Measurements from ENCODE around the gene NCKAP5.

NCKAP5 gene

DNA sequence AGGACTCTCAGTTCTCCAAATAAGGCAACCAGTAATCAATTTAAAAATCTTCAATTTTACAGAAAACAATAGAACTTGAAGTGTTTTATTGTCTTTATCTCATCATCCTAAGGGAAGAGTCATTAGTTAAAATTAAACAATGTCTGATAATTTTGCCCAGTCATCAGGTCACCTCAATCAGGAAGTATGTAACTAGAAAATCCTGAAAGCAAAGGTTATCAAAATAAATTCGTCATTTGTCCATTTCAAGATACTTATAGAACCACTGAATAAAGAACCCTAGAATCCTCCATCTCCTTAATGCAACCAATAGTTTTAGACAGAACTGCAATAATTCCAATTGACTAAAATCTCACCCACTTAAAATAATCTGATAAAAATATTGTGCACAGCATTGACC lies 115.2 kb downstream of the NCKAP5 start:
- no peak for DNase-seq

DNA sequence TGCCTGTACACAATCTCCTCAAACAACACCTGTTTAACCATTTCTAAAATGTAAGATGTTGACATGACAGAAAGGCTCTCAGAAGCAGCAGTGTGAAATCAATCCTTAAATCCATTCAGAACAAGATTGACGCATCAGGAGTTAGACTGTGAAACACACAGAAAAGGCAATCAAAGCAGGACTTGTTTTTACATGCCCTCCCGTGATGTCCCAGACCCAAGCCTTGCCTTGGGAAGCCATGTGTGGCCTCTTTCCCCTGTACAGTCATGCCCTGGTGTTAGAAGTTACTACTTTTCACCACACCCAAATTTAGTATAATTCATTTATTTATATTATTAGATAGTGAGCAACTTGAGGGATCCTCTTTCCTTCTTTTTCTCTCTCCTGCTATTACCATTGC lies 115.7 kb downstream of the NCKAP5 start:
- DNase-seq = no peak

DNA sequence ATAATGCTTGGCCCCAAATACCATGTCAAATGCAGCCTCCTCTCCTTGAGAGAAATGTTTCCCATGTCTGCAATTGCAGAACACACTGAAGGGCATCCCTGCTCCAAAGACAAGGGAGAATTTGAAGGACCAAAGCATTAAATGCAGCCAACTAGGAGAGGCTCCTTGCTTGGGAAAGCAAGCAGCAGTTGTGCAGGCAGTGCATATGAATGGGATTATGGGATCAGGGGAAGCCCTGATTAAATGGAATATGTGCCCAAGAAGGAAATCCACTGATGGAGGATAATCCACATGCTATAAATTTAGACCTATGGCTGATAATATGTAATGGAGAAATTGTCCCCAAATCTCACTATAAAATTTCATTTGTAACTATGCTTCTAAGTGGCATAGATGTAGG lies 116.1 kb downstream of the NCKAP5 start:
- DNase-seq = no peak

DNA sequence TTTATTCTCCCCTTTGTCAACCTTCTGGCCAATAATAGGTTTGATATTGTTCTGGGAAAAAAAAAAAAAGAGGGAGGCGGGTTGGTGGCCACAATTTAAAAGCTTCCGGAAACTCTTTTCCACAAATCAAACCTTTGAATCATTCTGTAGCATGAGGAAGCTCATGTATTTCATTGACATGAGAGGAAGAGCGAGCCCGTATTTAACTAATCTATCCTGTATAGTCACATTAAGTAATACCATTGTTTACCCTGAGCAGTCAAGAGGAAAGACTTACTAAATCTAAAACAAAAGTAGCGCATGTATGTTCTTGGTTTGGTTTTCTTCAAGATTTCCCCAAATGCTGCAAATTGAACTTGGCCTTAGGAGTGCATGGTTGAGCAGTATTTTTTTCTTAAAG lies 120.1 kb downstream of the NCKAP5 start:
- DNase-seq = no peak

DNA sequence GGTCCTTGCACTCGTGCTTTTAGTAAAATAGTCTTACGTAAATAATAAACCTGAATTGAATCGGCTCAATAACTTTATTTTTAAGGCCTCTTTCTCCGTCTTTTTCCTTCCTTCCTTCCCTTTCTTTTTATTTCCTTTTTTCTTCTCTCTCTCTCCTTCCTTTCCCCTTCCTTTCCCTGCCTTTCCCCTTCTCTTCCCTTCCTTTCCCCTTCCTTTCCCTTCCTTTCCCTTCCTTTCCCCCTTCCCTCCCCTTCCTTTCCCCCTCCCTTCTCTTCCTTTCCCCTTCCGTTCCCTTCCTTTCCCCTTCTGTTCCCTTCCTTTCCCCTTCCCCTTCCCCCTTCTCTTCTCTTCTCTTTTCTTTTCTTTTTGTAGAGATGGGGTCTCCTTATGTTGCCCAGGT lies 121.0 kb downstream of the NCKAP5 start:
- no peak for DNase-seq

DNA sequence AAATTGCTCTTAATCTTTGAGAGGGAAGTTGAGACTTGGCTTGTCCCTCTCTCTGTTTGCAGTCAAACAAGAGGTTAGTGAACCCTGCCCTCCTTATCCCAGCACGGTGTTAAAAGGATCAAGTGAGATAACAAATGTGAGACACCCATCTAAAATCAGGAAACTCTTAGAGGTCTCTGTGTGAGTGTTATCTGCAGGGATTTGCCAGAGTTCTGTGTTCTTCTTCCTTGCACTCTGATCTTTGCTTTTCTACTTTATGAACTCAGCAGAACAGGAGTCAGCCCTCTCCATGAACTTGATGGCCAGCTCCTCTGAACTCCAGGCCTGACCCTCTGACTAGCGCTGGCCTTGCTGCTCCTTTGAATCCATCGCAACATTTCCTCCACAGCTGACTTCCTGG lies 123.8 kb downstream of the NCKAP5 start:
- DNase-seq = no peak

DNA sequence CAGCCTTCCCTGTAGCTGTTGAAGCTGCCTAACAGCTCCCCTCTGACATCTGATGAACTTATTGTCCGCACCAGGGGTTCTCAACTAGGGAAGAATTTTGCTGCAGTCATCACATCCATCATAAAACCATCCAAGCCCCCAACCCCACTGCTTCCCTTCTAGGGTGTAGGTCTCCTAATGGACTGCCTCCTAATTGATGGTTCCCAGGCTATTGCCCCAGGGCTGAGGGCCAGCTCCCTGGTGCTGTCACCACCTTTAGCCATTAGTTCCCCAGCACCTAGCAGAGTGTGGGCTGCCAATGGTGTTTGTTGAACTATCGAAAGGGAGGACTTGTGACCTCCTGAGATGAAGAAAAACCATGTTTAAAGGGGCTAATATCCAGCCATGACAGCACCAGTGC lies 125.9 kb downstream of the NCKAP5 start:
- no peak for DNase-seq

DNA sequence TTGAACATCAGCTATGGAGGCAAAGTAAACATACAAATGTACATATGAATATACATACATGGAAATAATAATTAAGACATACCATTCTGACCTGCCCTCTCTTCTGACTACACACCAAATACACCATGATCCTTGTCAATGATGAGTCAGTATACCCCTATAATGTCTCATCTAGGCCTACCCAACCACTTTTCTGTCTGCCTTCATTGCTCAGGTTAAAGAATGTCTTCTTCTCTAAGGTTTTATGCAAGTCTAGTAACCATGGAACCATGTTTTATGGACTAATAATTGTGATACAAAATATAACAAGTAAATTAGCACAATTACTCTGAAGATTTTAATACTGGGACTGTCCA lies 128.7 kb downstream of the NCKAP5 start:
- no peak for DNase-seq

DNA sequence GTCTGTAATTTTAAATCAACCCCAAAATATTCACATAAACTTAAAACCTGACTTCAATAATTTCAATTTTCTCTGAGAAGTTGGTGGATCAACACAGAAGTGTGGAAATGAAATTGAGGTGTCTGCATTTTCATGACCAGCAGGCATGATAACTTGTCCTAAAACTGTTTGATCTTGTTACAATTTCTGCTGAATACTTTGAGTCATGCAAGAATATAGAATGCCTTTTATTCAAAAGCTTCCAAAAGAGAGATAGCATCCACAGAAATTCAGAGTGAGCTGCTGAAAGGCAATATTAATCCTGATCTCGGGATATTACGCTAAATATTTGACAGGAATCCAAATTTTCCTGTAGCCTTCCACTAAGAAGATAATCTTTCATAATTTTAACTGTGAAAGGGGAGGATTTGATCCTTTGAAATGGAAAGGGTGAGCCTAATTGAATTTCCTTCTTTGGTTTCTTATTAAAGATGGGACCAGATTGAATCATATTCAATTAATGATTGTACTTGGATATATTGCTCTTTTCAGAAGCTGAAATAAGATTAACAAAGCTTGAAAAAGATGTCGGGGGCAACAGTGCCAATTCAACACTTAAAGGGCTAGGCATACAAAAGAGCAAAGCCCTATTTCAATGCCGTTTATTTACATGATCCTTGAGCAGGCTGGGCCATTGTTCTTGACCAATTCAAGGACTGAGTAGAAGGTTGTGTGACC lies 129.3 kb downstream of the NCKAP5 start:
- no peak for DNase-seq

DNA sequence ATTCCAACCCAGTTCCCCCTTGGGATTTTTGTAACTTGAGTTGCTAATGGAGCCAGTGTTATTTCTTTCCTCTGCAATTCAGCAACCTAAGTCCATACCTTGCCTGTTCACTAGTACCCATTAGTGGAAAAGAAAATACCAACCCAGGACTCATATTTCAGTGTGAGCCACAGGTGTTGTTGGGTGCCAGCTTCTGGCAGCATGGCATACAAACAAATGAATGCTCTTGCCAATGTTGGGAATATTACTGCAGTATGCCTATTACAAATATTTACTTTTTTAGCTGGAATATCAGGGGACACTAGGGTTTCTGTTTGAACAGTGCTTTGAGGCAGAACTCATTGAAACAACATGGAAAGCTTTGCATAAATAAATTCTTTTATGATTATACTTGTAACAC lies 130.2 kb downstream of the NCKAP5 start:
- no peak for DNase-seq

DNA sequence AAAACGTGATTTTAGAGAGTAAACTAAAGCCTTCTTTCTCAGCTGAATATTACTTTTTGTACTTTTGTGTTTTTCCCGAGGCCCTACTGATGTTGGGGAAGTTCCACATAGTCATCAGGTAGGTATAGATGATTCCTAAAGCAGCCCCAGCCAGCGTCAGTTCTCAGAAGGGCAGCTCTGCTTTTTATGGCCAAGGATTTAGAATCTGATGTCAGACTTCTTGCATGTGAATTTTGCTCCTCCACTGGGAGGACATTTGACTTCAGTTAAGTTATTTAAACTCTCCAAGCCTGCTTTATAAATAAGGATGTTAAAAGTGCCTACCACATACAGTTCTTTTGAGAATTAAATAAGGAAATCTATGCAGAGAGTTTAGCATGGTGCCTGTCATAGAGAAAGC lies 130.8 kb downstream of the NCKAP5 start:
- DNase-seq = no peak

DNA sequence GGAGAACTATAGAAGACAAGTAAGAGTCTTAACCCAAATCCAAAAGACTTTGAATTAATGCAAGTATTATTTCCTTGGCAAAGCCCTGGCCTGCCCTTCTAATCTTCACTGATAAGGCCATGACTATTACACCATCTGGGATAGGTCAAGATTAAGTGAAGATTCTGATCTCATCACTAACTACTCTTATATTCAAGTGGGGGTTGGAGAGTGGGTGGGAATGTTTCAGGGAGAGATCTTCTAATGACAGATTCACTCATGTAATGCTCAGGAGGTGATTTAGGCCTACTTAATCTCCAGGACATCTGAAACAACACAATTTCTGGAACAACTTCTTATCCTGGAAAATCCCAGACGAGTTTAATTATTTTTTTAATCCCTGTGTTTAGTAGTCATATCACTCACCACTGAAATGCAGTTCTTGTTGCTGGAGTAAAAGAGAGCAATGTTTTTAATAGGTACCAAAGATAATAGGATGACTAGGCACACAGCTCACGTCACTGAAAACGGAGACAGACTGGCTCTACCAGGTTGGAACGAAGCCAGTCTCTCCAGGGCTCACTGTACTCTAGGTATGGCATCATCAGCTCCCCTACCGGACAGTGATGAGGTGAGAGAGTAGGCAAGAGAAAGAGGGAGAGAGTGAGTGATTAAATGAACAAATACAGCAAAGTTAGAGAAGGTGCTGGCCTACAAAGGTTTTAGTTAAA lies 133.1 kb downstream of the NCKAP5 start:
- no peak for DNase-seq

DNA sequence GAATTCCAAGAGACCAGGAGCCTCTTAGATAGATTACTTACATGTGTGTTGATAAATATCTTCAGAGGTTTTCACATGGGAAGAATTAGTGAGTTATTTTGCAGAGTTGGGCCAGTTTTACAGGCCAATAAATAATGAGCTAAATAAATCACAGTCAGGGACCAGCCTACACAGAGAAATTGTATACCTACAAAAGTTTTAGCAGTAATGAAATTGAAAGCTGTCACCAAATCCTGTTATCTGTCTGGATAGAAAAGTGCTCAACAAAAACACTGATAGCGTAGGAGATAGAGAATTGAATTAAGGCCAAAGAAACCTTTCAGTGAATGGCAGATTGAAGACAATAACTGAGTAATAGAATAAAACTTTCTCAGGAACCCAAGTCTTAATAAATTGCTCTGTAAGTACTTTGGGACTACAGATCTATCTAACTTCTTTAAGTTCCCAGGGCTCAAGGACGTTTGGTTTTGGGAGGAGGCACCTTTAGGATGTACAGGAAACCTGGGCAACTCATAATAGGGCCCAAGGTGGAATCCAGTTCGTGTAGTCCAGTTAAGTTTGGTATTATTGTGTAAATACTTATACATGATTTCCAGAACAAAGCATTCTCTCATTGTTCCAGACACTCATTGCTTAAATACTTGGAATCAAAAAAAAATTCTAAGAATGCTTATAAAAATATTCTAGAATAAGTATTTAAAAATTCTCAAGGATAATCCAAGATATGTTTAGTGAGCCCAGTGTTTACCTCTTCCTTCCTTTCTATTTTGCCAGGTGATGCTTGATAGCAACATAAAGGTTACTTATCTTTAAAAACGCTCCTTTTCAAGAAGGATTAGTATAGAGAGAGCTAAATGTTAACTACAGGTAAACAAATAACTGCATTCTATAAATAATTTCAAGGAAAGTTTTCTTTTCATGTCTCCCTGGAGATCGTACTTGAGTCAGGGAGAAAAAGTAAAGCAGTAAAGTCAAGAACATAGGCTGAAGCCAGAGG lies 134.5 kb downstream of the NCKAP5 start:
- DNase-seq = no peak

DNA sequence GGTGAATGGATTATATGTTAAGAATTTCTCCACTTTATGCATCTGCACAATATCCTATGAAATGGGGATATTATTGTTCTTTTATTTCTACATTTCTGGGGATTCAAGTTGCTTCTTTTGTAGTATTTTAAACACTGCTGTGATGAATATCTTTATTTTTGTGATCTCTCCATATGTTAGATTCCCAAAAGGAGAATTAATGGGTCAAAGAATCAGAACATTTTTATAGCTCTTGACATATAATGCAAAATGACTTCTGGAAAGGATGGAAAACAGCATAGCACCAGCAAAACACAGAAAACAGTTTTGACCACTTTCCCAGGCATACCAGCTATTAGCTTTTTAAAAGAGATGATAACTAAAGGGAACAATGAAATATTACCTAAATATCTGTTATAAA lies 135.5 kb downstream of the NCKAP5 start:
- DNase-seq = no peak

DNA sequence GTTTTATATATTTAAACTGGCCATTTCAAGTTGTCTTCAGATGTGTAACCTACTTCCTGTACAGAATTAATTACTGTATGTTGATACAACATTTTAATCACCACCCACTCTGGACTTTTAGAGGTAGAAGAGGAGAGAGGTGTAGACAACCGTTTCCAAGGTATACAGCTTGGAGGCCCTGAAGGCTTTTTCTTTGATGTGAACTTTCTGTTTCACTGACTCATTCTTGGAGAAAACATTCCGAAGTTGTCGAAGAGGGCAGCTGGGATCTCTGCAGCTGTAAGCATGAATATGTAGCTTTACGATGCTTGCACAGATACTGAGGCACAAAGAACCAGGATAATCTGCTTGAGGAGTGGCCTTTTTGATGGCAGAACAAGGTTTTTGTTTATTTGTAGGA lies 137.0 kb downstream of the NCKAP5 start:
- no peak for DNase-seq

DNA sequence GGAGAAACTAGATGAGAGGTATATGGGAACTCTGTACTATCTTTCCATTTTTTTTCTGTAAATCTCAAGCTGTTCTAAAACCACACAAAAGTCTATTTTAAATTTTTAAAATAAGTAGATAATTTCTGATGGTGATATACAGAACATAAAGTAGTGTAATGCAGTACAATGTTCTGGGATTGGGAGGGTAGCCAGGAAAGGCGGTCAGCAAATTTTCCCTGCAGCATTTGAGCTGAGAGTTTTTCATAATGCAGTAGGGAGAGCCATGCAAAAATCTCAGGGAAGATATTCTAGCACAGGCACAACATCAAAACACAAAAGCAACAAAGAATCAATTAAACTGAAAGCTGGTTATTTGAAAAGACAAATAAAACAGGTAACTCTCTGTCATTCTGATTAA lies 141.5 kb downstream of the NCKAP5 start:
- no peak for DNase-seq

DNA sequence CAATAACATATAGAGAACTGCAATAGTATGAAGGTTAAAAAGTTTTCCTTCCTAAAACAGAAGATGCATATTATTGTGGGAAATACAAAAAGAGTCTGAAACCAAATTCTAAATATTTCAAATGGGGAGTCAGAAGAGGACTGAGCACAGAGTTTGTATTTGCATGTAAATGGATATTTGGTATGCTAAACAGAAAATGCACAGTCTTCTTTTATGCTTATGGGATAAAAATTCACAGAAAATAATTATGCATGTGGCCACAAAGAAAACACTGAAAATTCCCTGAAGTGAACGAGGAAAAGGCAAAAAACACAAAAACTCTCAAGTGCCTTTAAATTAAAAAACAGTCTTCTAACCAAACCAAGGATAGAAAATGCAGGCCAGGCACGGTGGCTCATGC lies 142.7 kb downstream of the NCKAP5 start:
- no peak for DNase-seq

DNA sequence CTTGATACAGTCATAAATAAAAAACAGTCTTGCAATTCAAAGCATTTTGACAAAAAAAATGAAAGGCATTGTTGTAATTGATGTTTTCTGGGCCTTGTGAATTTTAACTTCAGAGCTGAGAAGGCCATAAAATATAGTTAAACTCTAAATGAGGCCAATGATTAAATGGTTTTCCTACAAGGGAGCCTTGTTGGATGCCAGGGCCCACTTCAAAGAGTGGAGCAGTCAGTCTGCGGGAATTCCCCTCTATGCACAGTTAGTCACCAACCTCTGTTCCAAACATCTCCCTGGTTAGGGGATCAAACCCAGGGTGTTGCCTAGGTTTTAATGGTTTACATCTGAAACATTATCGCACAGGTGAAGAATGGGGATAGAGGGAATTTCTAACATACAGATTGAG lies 143.4 kb downstream of the NCKAP5 start:
- DNase-seq = no peak

DNA sequence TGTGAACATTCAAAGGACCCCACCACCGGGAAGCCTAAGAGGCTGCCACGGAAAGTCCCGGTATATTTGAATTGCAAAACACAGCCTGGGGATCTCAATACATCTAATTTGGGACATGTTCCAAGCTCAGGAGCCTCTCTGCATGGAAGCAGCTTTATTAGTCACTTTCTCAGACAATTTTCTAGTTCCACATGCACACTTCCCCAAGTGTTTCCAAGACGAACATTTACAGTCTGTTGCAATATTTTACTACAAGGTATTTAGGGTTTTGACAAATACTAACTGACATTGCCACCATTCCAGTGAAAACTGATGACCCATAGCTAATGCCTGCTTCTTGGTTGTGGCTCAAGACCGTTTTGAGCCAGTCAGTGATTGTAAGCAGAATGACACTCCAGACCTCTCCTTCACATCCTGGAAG lies 145.3 kb downstream of the NCKAP5 start:
- no peak for DNase-seq

DNA sequence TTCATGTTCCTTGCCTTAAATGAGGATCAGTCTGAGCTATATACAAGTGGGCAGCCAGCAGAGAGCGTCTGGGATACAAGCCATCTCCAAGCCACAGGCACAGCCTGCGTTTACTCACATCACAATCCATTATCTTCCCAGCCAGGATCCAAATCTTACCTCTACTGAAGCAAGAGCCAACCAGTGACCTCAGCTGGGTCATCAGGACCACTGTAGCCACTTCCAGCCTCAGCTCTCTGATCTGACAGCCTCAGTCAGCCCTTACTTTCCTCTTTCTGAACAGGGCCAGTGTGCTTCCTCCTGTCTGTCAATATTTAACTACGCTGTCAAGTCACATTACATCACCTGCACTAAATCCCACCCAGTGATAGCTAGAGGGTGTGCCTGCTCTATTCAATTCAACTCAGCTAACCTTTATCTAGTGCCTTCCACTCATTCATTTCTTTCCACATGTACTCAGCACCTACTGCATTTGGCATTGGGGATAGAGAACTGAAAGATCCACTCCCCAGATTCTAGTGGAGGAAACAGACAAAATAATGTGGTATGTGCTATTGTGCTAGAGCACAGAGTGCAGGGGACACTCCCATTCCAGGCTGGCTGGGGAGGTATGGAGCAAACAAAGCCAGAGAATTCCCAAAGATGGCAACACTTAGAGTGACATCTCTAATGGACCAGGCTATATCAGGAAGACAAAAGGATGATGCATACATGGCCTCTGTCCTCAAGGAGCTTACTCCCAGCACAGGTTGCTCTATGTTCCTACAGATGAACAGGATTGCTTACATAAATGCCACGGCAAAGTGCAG lies 146.5 kb downstream of the NCKAP5 start:
- no peak for DNase-seq

DNA sequence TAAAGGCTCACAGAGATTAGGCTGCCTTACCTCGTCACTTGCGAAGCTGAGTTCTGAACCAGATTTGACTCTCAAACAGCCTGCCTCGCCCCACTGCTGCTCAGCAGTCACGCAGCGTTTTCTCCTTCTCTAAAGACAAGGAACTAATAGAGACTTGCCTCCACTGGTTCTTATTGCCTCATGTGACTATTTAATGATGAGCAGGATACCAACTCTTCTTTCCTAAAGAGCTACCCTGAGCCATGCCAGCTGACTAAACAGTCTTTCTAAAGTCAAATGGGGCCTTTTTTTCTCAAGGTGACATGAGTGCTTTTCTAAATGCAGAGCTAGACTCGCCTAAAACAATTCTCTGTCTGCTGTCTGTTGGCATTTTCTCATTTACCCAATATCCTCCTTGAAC lies 147.5 kb downstream of the NCKAP5 start:
- no peak for DNase-seq

DNA sequence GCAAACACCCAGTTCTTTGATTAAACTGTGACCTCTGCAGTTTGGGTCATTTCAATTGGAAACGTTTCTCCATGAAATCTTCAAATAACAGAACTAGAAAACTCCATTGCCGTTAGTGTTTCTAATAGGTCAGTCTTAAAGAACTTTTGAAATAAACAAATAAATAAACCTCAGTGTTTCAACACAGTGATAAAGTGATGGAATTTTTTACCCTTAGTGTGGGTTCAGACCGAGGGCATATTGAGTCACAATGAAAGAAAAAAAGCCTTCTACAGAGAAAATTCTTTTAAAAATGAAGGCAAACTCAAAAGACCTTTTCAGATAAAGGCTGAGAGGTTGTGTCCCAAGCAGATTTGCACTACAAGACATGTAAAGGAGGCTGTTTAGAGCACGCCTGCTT lies 149.6 kb downstream of the NCKAP5 start:
- no peak for DNase-seq

DNA sequence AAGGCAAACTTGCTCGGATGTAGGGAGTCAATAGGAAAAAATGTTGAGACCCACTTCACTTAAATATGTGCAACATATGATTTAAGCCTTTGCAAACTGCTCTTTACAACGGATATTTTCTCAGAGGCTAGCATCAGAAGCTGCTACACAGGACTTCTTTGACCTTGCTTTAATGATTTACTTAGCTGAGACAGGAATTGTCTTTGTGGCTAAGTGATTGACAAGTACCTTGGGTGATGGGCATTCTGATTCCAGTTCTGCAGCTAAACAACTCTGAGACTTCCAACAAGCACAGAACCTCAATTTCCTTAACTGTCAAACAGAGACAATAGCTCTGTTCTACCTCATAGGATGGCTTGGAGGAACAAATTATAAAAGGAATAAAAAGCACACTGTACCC lies 150.2 kb downstream of the NCKAP5 start:
- DNase-seq = no peak
